HEK293T (cell line): Measurements from ENCODE around the gene ANKRD11.

Experiments used
- ARNT ChIP-seq: fragments of 450-650 bp; IDR thresholded peaks from 2 replicates; pipeline ENCODE4 v1.6.1; 2017; ENCODE audit warnings: mild to moderate bottlenecking
- BHLHE40 ChIP-seq: fragments of 450-650 bp; IDR thresholded peaks from 2 replicates; pipeline ENCODE4 v1.6.1; 2016; ENCODE audit warnings: mild to moderate bottlenecking, moderate library complexity, borderline replicate concordance
- CTBP1 ChIP-seq: fragments of 450-650 bp; IDR thresholded peaks from 2 replicates; pipeline ENCODE4 v1.6.1; 2016; ENCODE audit warnings: borderline replicate concordance
- ELF4 ChIP-seq: fragments of 450-650 bp; IDR thresholded peaks from 2 replicates; pipeline ENCODE4 v1.6.1; 2017; ENCODE audit warnings: antibody characterized with exemption
- FOXA1 ChIP-seq: fragments of 450-650 bp; IDR thresholded peaks from 2 replicates; pipeline ENCODE4 v1.6.1; 2016; ENCODE audit warnings: mild to moderate bottlenecking
- FOXK2 ChIP-seq: fragments of 450-650 bp; IDR thresholded peaks from 2 replicates; pipeline ENCODE4 v1.6.1; 2016; ENCODE audit warnings: mild to moderate bottlenecking
- FOXM1 ChIP-seq: fragments of 450-650 bp; IDR thresholded peaks from 2 replicates; pipeline ENCODE4 v1.6.1; 2017; ENCODE audit warnings: mild to moderate bottlenecking, borderline replicate concordance
- L3MBTL2 ChIP-seq: fragments of 450-650 bp; conservative IDR thresholded peaks from 2 replicates; pipeline ENCODE4 v1.6.1; 2016; ENCODE audit warnings: mild to moderate bottlenecking
- PKNOX1 ChIP-seq: fragments of 450-650 bp; IDR thresholded peaks from 2 replicates; pipeline ENCODE4 v1.6.1; 2016
- SP1 ChIP-seq: fragments of 450-650 bp; IDR thresholded peaks from 2 replicates; pipeline ENCODE4 v1.6.1; 2017
- TARDBP ChIP-seq: fragments of 450-650 bp; IDR thresholded peaks from 2 replicates; pipeline ENCODE4 v1.6.1; 2016

GRCh38 chr16:89364606-89365005 is 125.8 kb downstream of the ANKRD11 start:
- TF ChIP-seq FOXK2 = no peak
- no peak for TF ChIP-seq PKNOX1
- TF ChIP-seq ELF4 = no peak
- TF ChIP-seq ARNT = no peak
- TF ChIP-seq CTBP1 = no peak
- TF ChIP-seq FOXA1 = no peak
- no peak for TF ChIP-seq FOXM1
- no peak for TF ChIP-seq SP1
- TF ChIP-seq L3MBTL2 = no peak
- TF ChIP-seq TARDBP = no peak
- TF ChIP-seq BHLHE40 = no peak
